Endothelial cell (in vitro differentiated cells): ENCODE measurements around the gene SCGB3A1. TPM values are rescaled to one million over a fixed set of nuclear protein-coding genes. Genes with fewer than 3 reads are reported as not detected.

ENCODE experiments used
- DNase-seq: peaks from one replicate; pipeline ENCODE4 v3.0.0; 2021; ENCODE audit warnings: low spot score
- H3K27ac Mint-ChIP-seq: one replicate; pipeline ENCODE4 v1.8.0; 2021; ENCODE audit warnings: mixed read lengths, inconsistent platforms; ENCODE audit not compliant: unreplicated experiment
- H3K27me3 Mint-ChIP-seq: one replicate; pipeline ENCODE4 v1.8.0; 2021; ENCODE audit warnings: mild to moderate bottlenecking, moderate library complexity, mixed read lengths, inconsistent platforms; ENCODE audit not compliant: unreplicated experiment
- H3K36me3 Mint-ChIP-seq: one replicate; pipeline ENCODE4 v1.8.0; 2021; ENCODE audit warnings: mild to moderate bottlenecking, low read depth, mixed read lengths, inconsistent platforms; ENCODE audit not compliant: unreplicated experiment
- H3K4me1 Mint-ChIP-seq: one replicate; pipeline ENCODE4 v1.8.0; 2021; ENCODE audit warnings: mild to moderate bottlenecking, mixed read lengths, inconsistent platforms; ENCODE audit not compliant: unreplicated experiment
- H3K4me3 Mint-ChIP-seq: one replicate; pipeline ENCODE4 v1.8.0; 2021; ENCODE audit warnings: mild to moderate bottlenecking, mixed read lengths, inconsistent platforms; ENCODE audit not compliant: unreplicated experiment
- H3K9me3 Mint-ChIP-seq: one replicate; pipeline ENCODE4 v1.8.0; 2021; ENCODE audit warnings: mixed read lengths, inconsistent platforms; ENCODE audit not compliant: unreplicated experiment
- total RNA-seq: library from RNA; stranded (reverse); fragmentation: NEBNext Ultra II Directional; extraction: Animal tissue kit (Norgen Biotek cat#: 25700); gene quantifications from one replicate; pipeline ENCODE4 v1.2.1, GENCODE V29; 2021; ENCODE audit not compliant: unreplicated experiment
- TF ChIP-seq, protein P1 (sequence below): fragments of 200-600 bp; sonication (generic); IDR thresholded peaks from one replicate; pipeline ENCODE4 v1.5.0; 2021; ENCODE audit warnings: antibody characterized with exemption; ENCODE audit not compliant: unreplicated experiment

Gene SCGB3A1
- total RNA-seq, 1 donor from 2014 or later: 5.4 TPM

DNA sequence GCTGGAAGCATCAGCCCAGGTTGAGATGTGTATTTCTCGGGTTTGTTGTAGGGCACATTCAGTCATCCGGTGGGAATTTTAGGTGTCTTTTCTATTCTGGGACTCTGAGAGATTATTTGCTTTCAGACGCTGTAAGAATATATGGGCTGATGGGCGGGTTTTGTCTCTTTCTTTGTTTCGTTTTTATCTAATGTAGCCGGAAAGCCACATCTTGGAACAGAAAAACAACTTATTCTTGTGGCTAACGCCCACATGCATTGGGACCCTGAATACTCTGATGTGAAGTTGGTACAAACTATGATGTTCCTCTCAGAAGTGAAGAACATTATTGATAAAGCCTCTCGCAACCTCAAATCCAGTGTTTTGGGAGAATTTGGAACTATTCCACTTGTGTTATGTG, 22.4 kb downstream of the SCGB3A1 start:
- no peak overlapping the region for H3K4me3 Mint-ChIP-seq
- DNase-seq: no peak
- TF ChIP-seq, protein P1, sequence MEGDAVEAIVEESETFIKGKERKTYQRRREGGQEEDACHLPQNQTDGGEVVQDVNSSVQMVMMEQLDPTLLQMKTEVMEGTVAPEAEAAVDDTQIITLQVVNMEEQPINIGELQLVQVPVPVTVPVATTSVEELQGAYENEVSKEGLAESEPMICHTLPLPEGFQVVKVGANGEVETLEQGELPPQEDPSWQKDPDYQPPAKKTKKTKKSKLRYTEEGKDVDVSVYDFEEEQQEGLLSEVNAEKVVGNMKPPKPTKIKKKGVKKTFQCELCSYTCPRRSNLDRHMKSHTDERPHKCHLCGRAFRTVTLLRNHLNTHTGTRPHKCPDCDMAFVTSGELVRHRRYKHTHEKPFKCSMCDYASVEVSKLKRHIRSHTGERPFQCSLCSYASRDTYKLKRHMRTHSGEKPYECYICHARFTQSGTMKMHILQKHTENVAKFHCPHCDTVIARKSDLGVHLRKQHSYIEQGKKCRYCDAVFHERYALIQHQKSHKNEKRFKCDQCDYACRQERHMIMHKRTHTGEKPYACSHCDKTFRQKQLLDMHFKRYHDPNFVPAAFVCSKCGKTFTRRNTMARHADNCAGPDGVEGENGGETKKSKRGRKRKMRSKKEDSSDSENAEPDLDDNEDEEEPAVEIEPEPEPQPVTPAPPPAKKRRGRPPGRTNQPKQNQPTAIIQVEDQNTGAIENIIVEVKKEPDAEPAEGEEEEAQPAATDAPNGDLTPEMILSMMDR: no peak
- peaks cover 26% of the 10 kb centered on the region for H3K36me3 Mint-ChIP-seq
- no peaks in the 10 kb centered on the region for H3K9me3 Mint-ChIP-seq
- H3K27me3 Mint-ChIP-seq: no peaks in the 10 kb centered on the region
- H3K4me1 Mint-ChIP-seq: peaks cover 4% of the 10 kb centered on the region
- no peak overlapping the region for H3K27ac Mint-ChIP-seq

DNA sequence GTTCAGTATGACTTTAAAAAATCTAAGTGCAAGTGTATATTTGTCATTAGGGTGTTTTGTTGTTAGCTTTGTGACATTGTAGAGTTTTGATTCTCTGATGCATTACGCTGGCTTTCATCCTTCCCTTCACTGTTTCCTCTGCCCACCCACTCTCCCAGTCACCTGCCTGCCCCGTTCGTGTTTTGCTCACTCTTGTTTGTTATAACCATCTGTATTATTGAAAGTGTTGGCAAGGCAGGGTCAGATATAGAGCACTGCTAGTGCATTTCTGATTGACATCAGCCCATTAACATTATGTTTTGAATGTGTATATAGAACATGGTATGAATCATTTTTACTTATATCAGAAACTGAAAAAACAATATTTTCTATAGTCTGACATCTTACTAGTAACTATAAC, 27.3 kb downstream of the SCGB3A1 start:
- peaks cover 10% of the 10 kb centered on the region for H3K4me1 Mint-ChIP-seq
- TF ChIP-seq, protein P1: no peak
- no peaks in the 10 kb centered on the region for H3K9me3 Mint-ChIP-seq
- H3K36me3 Mint-ChIP-seq: peaks cover 25% of the 10 kb centered on the region
- H3K27me3 Mint-ChIP-seq: no peaks in the 10 kb centered on the region
- peak overlapping the region; percentile 0 for H3K4me3 Mint-ChIP-seq
- DNase-seq: no peak
- no peak overlapping the region for H3K27ac Mint-ChIP-seq

DNA sequence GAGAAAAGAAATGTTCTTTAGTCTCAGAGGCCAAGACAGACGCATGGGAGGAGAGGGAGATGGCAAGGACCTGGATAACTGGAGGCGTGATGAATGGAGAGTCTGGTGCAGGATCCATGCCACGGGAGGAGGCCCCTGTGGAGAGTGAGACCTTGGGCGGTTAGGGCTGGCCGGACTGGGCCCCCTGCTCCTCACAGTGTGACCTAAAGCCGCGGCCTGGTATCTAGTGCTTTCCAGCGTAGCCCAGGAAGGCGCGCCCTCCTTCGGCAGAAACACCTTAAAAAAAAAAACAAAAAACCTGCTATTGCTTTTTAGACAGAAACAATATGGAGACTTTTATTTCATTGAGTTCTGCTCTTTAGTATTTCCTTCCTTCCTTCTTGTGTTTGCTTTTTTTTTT, 33.1 kb downstream of the SCGB3A1 start:
- Mint-ChIP-seq H3K4me3 (no peak overlapping the region), H3K27me3 (no peaks in the 10 kb centered on the region), H3K27ac (peak overlapping the region; percentile 51), H3K36me3 (peaks cover 20% of the 10 kb centered on the region), H3K4me1 (peaks cover 29% of the 10 kb centered on the region), H3K9me3 (no peaks in the 10 kb centered on the region)
- TF ChIP-seq, protein P1: no peak
- no peak for DNase-seq

DNA sequence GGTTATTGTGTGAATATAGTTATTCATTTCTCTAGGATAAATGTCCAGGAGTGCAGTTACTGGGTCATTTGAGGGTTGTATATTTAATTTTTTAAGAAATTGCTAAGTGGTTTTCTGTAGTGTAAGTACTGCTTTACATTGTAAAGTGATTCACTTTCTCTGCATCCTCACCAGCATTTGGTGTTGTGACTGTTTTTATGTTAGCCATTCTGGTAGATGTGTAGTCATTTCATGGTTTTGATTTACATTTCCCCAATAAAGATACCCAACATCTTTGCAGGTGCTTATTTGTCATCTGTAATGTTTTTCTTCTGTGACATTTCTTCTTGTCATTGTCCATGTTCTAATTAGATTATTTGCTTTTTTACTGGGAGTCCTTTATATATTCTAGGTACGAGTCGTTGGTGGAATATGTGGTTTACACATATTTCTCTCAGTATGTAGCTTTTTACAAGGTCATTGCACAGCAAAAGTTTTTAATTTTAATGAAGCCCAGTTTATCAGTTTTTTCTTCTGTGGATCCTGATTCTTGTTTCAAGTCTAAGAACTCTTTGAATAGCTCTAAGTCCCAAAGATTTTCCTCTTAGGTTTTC, 34.0 kb downstream of the SCGB3A1 start:
- no peak overlapping the region for H3K27ac Mint-ChIP-seq
- DNase-seq: no peak
- H3K4me1 Mint-ChIP-seq: peaks cover 30% of the 10 kb centered on the region
- peaks cover 27% of the 10 kb centered on the region for H3K36me3 Mint-ChIP-seq
- no peaks in the 10 kb centered on the region for H3K27me3 Mint-ChIP-seq
- H3K9me3 Mint-ChIP-seq: no peaks in the 10 kb centered on the region
- TF ChIP-seq, protein P1: no peak
- H3K4me3 Mint-ChIP-seq: no peak overlapping the region

DNA sequence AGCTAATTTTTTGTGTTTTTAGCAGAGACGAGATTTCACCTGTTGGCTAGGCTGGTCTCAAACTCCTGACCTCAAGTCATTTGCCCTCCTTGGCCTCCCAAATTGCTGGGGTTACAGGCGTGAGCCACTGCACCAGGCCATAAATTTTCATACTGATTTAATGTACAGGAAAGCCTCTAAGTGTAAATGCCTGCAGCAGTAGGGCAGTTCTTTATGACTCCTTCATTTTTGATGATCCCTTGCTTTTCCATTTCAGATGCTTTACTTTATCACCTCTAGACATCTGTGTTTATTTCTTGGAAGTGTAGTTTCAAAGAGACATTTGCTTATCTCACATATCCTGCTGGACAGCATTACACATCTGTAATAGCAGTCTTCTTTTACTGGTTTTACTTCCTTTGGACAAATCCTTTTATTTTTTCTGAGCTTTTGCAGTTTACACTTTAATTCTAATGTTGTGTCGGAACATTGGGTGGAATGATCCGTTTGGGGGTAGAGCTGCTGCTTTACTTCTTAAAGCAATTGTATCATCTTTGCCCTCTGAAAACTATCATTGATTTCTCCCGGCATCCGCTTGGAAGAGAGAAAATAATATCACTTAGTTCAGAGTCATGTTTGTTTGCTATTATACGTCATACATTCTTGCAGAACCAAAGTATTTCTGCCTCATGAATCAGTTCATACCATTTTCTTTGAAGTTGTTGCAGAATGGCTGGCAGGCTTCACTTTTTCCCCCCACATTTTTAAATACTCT, 36.0 kb downstream of the SCGB3A1 start:
- Mint-ChIP-seq H3K27ac (peak overlapping the region; percentile 58), H3K4me3 (peak overlapping the region; percentile 71), H3K36me3 (peaks cover 23% of the 10 kb centered on the region), H3K27me3 (no peaks in the 10 kb centered on the region), H3K9me3 (no peaks in the 10 kb centered on the region), H3K4me1 (peaks cover 30% of the 10 kb centered on the region)
- no peak for DNase-seq
- TF ChIP-seq, protein P1: no peak
